AG04450 (cell line): Measurements from ENCODE around the gene PSMC1. TPM values are rescaled to one million over a fixed set of nuclear protein-coding genes. Genes with fewer than 3 reads are reported as not detected.

Source experiments
- CTCF ChIA-PET: fragments of 300-600, 350-600 bp; formaldehyde crosslinking; extraction: SDS; loops from one replicate; lab custom pipeline; 2022; ENCODE audit warnings: antibody characterized with exemption, inconsistent platforms; lab: Charles Lee
- POLR2A ChIA-PET: fragments of 350-600 bp; formaldehyde crosslinking; extraction: SDS; loops from one replicate; lab custom pipeline; 2021; ENCODE audit warnings: antibody characterized with exemption, inconsistent platforms; lab: Yijun Ruan, JAX
- DNase-seq: peaks from one replicate; pipeline ENCODE4 v3.0.0-alpha.2; 2011; ENCODE audit warnings: low read depth, low spot score
- H3K27ac ChIP-seq: one replicate; pipeline ENCODE4 v1.5.1; 2012; ENCODE audit warnings: low read depth, low read length, control low read depth
- H3K27me3 ChIP-seq: one replicate; pipeline ENCODE4 v1.6.0; 2012; ENCODE audit warnings: low read length; ENCODE audit not compliant: control insufficient read depth, insufficient read depth
- H3K4me3 ChIP-seq: 2 replicates; pipeline ENCODE4 v1.5.1; 2011; ENCODE audit warnings: mild to moderate bottlenecking, low read depth, low read length, control low read depth
- H3K9me3 ChIP-seq: 2 replicates; pipeline ENCODE4 v1.5.1; 2012; ENCODE audit warnings: low read length; ENCODE audit not compliant: control insufficient read depth, insufficient read depth
- polyA plus RNA-seq: library from polyadenylated mRNA; depleted of rRNA; stranded (reverse); fragments of >200 nt; gene quantifications from 2 replicates; pipeline ENCODE4 v1.2.3, GENCODE V29; 2011
- TF ChIP-seq, protein P1 (sequence below): IDR thresholded peaks from 2 replicates; pipeline ENCODE4 v1.5.1; 2011; ENCODE audit warnings: low read depth, low read length, control low read depth, inconsistent platforms

The PSMC1 gene
- polyA plus RNA-seq, 1 experiment: 228 TPM

DNA sequence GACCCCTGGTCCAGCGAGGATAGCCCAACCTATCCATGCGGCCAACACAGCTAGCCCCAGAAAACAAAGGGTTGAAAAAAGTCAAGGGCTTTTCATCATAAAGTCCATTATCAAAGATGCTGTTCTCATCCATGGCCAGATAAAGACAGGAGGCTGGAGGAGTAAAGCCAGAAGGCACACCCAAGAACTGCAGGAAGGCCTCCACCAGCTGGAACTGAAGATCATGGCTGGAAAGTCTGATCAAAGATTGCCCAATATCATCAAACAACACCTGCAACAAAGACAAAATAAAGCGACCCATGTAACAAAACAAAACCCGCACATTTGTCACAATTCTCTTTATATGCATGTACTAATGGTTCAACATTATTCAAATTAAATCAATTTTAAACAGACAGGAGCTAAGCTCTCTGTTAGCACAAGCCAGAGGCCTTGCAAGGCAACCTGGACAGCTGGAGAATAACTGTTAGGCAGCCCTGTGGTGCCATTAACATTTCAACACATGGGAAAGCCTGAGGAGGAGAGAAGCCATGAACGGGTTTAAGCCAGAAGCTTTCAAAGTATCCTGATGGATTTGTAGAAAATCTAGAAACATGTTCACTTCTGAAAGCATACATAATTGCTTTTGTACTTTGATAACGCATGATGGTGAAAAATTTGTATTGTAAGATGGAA is 34.1 kb downstream of the PSMC1 start:
- Histone ChIP-seq H3K4me3 (no peak overlapping the region), H3K27ac (no peak overlapping the region), H3K9me3 (no peaks in the 10 kb centered on the region), H3K27me3 (no peaks in the 10 kb centered on the region)
- POLR2A ChIA-PET: no interaction called here
- DNase-seq: no peak
- TF ChIP-seq, protein P1, sequence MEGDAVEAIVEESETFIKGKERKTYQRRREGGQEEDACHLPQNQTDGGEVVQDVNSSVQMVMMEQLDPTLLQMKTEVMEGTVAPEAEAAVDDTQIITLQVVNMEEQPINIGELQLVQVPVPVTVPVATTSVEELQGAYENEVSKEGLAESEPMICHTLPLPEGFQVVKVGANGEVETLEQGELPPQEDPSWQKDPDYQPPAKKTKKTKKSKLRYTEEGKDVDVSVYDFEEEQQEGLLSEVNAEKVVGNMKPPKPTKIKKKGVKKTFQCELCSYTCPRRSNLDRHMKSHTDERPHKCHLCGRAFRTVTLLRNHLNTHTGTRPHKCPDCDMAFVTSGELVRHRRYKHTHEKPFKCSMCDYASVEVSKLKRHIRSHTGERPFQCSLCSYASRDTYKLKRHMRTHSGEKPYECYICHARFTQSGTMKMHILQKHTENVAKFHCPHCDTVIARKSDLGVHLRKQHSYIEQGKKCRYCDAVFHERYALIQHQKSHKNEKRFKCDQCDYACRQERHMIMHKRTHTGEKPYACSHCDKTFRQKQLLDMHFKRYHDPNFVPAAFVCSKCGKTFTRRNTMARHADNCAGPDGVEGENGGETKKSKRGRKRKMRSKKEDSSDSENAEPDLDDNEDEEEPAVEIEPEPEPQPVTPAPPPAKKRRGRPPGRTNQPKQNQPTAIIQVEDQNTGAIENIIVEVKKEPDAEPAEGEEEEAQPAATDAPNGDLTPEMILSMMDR: no peak
- CTCF ChIA-PET: interaction anchor here (1.1 to 2.8 kb wide), 5 partner anchors 9 to 611 kb away, joined by 4 to 36 read pairs (median 16); no protein-coding TSS in a partner anchor

DNA sequence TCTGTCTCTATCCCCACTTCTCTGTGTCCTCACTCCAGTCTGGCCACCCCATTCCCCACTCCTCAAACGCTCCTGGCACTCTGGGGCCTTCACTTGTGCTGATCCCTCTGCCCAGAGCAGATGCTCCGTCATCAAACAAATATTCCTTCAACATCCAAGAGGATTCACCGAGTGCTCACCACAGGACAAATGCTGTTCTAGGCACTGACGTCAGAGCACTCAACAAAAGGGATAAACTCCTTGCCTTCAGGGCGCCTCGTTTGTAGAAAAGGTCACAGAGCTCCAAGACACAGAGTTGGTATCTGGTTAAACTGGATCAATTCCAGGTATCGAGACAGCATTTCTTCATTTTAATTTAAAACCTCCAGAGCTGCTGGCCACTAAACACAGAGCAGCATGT is 35.3 kb downstream of the PSMC1 start:
- DNase-seq: no peak
- Histone ChIP-seq H3K27ac (no peak overlapping the region), H3K9me3 (no peaks in the 10 kb centered on the region), H3K27me3 (no peaks in the 10 kb centered on the region), H3K4me3 (no peak overlapping the region)
- TF ChIP-seq, protein P1: no peak
- ChIA-PET POLR2A (no interaction called here), CTCF (interaction anchor here (0.8 kb wide), 1 partner anchor 467 kb away, joined by 3 read pairs; no protein-coding TSS in a partner anchor)

DNA sequence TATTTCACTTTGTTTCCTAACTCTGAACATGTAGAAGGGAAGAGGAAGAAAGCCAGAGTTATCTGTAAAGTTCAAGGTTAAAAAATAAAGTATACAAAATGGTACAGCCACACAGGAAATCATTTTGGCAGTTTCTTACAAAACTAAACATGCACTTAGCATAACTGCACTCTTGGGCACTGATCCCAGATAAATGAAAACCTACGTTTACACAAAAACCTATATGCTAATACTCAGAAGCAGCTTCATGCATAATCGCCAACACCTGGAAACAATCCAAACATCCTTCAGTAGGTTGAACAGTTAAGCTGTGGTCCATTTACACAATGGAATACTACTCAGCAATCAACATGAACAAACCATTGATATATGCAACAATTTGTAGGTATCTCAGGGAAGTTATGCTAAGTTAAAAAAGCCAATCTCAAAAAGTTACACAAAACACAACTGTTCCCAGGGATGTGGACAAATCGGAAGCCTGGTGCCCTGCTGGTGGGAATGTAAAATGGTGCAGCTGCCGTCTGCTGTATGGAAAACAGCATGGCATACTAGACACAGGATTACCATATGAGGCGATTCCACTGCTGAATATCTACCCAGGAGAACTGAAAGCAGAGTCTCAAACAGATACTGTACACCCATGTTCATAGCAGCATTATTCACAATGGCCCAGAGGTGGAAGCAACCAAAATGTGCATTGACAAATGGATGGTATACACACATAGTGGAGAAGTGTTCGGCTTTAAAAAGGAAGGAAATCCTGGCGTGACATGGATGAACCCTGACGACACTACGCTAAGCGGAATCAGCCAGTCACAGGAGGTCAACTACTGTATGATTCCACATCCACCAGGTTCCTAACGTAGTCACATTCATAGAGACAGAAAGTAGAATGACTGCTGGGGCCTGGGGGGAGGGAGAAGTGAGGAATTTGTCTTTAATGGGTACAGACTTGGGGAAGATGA is 37.7 kb downstream of the PSMC1 start:
- ChIA-PET POLR2A (no interaction called here), CTCF (no interaction called here)
- Histone ChIP-seq H3K27ac (no peak overlapping the region), H3K27me3 (no peaks in the 10 kb centered on the region), H3K9me3 (no peaks in the 10 kb centered on the region), H3K4me3 (no peak overlapping the region)
- DNase-seq: no peak
- TF ChIP-seq, protein P1: no peak

DNA sequence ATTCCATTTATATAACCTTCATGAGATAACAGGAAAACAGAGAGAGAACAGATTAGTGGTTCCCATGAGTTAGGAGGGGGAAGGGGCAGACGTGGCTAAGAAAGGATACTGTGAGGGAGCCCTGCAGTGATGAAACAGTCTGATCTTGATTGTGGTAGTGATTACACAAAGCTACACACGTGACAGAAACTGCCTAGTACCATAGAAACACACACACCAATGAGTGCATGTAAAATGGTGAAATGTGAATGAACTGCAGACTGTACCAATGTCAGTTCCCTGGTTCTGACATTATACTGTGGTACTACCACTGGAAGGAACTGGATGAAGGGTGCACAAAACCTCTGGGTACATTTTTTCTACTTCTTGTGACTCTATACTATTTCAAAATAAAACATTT is 38.5 kb downstream of the PSMC1 start:
- no peak overlapping the region for H3K27ac ChIP-seq
- POLR2A ChIA-PET: no interaction called here
- TF ChIP-seq, protein P1: no peak
- no peak overlapping the region for H3K4me3 ChIP-seq
- DNase-seq: no peak
- CTCF ChIA-PET: no interaction called here
- no peaks in the 10 kb centered on the region for H3K27me3 ChIP-seq
- no peaks in the 10 kb centered on the region for H3K9me3 ChIP-seq
